GM19372 (cell line): ENCODE data around the gene TMEM229B.

ENCODE experiments used
- ATAC-seq: cut with Tn5 transposase; IDR thresholded peaks from one replicate; pipeline ENCODE4 v1.9.1; 2021; ENCODE audit warnings: mild to moderate bottlenecking, low read depth, moderate library complexity; ENCODE audit not compliant: unreplicated experiment

Gene TMEM229B

DNA sequence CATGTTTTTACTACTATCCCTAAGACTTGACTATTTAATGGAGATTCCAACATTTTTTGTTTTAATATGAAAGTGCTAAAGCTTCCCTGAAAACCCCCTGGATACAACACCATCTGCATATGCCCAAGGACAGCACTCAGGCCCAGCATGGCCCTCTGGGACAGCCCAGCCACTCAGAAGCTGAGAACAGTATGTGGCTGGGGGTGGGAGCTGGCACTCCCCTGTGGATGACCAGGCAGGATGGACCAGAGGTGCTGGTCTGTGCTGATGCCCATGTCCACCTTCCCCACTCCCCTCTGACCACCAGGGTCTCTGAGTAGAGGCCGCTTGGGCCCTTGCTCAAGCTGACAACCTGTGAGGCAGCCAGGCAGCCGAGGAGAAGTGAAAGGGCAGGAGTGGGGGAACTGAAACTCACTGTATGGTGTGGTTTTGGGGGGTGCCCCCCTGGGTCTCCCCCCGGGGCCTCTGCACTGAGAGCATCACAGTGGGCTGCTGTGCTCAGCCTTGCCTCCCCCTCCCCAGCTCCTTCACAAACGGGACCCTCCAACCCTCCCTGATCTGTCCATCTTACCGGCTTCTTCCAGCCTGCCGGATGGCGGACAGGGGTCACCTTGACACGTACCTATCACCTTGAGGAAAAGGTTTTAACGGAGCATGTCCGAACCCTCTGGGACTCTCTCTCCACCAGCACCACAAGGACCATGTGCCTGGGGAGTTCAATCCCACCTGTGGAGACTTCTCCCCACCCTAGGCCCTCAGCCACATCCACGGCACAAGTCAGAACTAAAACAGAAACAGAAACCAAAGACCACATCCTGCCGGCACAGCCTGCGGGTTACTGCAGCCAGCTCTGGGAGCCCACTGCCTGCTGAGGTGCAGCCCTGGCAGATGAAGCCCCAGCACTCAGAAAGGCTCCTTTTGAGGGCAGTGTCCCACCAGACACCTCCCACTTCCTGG lies at the start of gene TMEM229B:
TMEM229B (minus strand) TSS at position 785 of the 957 bp plus-strand sequence. CDS start 14,798 bp downstream, outside the sequence.
- peak; percentile 91 for ATAC-seq

DNA sequence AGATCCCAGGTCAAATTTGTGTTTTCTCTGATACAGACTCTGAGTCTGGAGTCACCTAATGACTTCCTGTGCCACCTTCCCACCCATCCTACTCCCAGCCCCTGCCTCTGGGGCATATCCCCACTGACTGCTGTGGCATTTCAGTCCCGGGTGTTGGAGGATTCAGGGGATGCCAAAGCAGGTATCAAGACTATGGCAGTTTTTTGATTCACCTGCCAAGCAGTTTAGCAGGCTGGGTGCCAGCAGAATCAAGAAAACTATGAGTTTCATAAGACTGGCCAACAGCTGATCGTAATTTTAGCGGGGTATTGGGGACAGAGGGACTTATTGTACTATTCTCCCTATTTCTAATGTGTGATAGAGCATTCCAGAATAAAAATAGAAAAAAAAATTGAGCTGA lies 49.2 kb upstream of the TMEM229B start:
- no peak for ATAC-seq

DNA sequence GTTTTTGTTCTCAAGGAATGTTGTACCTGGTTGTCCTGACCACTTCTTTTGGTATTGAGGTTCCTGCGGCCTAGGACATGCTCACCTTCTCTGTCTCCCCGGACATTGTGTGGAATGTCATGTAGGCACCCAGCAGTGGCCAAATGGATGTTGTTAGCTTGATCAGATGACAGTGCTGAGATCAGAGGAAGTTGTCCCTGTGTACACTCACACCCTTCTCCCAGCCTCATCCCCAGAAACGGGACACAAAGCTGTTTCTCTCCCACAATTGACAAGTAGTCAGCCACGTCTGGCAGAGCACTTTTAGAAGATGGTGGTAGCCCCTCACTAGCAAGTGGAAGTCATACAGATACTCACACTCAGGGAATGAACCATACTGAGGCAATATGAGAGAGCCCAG lies 47.6 kb upstream of the TMEM229B start:
- ATAC-seq: no peak

DNA sequence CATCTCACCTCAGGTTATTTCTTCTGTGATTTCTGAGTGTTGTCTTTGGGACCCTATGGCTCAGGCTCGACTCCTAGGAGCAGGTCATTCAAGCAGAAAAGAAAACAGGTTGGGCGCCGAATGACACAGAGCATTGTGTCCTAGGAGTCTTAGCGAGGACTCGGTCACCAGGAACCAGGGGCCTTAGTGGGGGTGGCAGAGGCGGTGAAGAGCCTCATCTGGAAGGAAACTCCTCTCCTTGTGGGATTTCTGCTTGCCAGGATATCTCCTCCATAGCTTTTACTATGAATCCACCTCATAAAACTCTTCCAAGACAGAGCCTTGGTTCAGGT lies 45.2 kb upstream of the TMEM229B start:
- ATAC-seq: no peak

DNA sequence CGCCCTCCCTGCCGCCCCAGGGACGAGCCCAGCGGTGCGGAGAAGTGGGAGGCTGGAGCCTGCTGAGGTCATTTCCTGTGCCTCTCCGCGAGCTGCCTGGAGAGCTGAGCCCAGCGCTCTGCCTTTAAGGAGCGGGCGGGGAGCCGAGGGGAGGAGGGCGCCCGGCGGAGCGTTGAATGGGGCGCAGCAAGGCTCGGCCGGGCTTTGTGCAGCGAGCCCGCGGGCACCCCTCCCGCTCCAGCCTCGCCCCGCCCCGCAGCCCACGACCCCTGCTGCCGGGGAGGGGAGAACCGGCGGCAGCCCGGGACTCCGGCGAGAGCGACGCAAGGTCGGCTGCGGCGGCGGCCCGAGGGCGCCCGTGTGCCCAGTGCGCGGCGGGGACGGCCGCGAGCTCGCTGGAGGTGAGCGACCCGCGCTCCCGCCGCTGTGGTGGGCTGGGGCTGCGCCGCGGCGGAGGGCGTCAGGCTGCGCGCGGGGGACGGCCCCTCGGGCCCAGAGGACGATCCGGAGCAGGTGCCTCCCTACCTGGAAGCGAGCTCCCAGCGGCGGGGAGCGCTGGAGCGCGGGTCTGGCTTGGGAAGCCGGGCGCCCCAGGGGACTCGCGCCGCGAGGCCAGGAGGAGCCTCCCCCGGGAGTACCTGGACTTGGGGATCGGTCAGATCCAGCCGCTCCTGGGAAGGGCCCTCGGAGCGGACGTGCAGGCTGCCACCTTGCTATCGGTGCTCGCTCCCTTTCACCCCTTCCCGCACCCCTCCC lies 44.7 kb upstream of the TMEM229B start, which contains the start of gene PLEKHH1:
PLEKHH1 (plus strand) TSS at position 293 of the 756 bp plus-strand sequence. CDS start 8,578 bp downstream, outside the sequence.
- no peak for ATAC-seq

DNA sequence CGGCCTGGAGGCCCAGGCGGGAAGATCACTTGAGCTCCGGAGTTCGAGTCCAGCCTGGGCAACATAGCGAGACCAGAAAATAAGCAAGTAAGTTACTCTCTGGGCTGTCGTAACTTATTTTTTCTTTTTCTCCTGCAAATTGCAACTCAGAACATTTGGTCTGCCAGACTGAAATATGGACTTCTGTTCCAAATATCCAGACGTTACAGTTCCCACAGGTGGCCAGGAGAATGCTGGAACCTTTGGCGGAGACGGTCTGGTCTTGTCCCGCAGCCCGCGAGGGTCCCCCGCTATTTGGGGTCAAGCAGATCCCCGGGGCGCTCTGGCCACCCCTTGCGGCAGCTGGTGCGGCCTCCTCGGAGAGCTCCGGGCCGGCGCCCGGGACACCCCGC lies 44.1 kb upstream of the TMEM229B start:
- ATAC-seq: no peak

DNA sequence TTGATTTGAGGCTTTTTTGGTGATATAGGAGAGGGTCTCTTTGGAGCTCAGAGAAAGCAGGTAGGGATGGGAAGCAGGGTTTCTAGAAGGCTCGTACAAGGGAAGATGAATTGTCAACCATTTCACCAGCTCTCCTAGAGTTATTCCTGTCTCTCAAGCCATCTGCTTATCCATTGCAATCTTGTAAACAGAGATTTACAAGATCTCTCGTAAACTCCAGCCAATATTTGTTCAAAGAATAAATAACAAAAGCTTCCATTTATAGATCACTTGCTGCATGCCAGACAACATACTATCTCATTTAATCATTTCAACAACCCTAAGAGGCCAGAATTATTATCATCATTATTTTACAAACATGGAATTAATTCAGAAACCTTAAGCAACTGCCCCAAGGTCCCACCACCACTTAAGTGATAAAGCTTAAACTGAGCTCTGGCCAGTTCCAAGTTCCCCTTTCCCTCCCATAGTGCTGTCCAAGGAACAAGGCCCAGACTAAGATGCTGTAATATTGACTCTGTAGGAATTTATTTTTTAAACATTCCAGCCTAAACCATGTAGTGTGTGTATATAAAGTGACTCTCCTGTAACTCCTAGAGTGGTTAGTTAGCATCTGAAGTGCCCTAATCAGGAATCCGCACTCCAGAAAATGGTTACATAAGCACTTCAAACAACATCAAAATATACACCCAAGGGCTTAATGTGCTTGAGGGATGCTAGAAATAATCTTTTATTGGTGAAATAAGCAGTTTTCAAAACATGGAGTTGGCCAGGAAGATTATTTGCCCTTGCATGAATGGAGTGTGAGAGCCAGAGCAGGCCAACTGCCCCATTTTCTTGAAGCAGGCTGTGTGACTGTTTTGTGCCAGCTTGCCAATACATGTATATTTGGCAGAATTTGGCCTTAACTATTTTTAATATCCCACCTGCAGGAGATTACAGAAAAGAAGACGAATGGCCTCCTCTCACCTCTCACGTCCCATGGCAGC lies 41.7 kb upstream of the TMEM229B start:
- ATAC-seq: no peak

DNA sequence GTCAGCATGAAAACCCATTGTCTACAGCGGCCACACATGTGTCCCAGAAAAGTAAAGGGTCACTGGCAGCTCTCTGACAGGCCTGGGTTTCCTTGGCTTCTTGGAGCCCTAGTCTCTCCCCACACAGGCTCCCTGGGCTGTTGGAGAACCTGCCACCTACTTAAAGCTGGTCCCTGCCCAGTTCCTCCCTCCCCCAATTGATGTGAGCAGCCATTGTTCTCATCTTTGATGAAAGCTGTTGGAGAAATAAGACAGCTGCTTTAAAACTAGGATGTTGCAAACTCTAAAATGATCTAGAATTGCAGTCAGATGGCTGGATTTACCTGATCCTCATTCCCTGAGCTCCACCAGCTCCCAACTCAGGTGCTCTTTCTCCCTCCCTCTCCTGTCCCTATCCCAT lies 39.8 kb upstream of the TMEM229B start:
- ATAC-seq: no peak

DNA sequence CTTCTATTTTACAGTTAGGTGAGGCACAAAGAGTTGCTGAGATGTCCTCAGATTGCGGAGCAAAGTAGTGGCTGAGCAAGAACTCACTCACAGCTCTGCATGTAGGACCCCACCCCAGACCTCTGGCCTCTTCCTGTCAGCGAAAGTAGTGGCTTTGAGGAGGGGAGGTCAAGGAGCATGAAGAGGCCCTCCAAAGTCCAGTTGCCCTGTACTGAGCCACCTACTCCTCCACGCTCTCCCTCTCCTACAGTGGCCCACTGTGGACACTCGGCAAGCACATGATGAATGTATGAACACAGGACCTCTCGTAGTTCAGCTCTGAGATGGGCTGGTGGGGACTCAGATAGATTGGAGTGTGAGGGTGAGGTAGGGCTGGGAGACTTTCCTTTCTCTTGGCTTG lies 39.2 kb upstream of the TMEM229B start:
- no peak for ATAC-seq

DNA sequence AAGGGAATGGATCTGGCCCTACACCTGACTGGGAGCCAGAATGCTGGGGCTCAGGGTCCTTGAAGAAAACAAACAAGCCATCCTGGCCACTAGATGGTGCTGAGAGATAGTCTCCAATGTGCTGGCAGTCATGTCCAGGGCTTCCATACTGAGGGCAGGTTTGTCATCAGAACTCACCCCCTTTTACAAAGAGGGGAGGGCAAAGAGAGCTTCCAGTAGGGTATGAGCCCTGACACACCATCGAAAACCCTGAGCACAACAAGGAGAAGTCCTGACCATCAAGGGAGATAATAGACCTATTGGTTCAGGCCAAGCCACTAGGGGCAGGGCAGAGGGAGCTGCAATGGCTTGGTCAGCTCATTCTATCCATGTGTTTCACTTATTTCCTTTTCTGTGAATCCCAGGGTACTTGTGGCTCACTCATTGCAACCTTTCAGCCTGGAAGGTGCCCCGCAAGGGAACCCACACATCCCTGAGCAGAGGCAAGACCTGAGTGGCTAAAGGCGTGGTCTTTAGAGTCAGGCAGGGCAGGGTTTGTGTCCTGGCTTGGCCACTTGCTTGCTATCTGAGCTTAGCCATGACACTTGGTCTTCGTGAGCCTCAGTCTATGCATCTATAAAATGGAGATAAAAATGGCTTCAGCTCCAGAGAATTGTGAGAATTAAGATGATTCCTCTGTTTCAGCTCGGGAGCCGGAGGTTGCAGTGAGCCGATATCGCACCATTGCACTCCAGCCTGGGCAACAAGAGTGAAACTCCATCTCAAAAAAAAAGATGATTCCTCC lies 38.3 kb upstream of the TMEM229B start:
- no peak for ATAC-seq

DNA sequence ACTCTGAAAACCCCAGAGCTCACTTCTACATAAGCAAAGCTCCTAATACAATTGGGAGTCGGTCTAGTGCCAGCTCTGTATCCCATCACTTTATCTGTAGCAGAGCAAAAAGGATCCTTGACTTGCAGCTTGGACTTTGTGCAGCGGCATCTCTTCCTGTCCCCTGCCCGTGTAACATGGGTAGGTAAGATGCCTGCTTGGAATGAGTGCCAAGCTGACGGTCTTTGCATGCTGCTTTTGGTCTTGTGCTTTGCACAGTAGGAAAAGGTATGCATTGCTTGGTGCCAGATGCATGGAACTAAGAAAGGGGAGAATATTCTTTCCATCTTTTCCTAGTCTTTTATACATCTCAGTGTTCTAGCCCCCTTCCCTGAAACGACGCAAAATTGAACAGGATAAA lies 37.7 kb upstream of the TMEM229B start:
- ATAC-seq: no peak

DNA sequence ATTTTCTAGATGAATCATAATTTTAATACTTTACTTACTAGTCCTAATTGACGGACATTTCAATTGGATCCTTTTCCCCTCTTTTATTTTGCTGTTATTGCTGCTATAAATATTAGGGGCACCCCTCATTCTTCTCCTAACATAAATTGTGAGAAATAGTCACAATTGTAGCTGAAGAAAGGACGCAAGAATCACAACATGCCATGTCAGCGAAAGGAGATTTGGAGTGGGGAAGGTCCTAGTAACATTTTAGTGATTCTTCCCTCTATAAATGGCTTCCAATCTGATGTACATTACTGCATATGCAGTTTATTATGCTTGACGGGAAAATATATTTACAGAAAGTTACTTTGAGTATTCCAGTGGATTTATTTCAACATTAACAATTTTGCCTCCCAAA lies 36.9 kb upstream of the TMEM229B start:
- no peak for ATAC-seq

DNA sequence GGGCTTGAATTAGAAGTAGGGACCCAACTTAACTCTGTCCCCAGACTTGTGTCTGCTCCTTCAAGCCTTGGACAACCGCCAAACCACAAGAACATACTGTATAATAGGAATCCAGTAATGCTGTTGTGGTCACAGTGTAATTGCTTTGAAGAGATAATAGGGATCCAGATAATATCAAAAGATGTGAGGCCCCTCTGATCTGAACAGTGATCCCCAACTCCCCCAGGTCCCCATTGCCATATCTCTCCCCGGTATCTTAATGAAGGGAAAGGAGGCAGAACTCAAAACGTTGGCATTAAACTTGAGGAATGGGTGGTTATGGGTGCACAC lies 36.1 kb upstream of the TMEM229B start:
- ATAC-seq: no peak

DNA sequence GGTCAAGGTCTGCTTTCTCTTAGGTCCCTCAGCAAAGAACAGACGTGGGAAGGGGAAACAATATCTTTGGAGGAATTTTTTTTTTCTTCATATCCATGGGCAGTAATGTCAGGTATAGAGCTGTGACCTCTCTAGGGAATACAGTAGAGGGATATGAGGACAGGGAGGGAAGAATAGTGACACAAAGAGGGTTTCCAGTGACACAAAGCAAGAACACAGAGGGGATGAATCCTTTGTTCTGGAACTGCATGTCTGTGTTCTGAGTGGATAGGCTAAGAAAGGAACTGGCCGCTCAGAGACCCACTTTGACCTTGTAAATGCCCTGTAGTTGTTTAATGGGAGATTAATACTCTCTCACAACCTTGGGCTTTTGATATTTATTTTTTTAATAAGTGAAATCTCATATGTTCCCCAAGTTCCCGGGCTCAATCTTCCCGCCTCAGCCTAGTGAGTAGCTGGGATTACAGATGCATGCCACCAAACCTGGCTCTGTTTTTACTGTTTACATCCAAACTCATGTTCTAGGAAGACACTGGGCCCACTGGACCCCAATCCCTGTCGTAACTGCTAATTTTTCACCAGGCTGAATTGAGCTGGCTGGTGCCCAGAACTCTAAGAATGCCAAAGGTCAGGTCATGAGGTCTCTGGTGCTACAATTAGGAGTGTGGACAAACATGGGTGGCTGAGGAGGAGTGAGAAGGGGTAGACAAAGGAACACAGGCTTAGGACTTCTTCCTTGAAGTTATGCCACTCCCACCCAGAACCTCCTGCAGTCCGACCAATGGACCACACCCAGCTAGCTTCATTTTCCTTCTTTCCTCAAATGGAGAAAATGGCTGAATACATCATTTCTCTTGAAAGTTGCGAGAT lies 35.5 kb upstream of the TMEM229B start:
- no peak for ATAC-seq

DNA sequence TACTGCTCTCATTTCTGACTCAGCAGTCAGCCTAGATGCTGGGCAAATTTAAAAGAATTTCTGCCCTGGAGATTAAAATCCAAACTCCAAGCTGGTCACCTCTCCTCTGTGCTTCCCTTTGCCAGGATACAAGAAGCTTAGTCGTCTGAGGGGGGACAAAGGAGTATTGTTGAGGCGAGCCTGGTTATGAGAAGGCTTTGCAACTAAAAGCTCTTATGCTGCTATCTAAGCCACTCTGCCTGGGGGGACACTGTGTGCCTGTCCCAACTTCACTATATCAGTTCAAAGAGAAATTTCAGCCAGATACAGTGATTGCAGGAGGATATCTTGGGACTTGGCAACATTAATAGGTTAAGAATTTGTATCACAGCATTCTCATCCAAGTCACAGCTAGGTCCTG lies 33.7 kb upstream of the TMEM229B start:
- no peak for ATAC-seq

DNA sequence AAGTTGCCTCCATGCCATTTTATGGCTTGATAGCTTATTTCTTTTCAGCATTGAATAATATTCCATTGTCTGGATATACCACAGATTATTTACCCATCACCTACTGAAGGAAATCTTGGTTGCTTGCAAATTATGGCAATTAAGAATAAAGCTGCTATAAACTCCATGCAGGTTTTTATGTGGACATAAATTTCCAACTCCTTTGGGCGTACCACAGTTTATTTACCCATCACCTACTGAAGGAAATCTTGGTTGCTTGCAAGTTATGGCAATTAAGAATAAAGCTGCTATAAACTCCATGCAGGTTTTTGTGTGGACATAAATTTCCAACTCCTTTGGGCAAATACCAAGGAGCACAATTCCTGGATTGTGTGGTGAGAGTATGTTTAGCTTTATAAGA lies 32.0 kb upstream of the TMEM229B start:
- ATAC-seq: no peak

DNA sequence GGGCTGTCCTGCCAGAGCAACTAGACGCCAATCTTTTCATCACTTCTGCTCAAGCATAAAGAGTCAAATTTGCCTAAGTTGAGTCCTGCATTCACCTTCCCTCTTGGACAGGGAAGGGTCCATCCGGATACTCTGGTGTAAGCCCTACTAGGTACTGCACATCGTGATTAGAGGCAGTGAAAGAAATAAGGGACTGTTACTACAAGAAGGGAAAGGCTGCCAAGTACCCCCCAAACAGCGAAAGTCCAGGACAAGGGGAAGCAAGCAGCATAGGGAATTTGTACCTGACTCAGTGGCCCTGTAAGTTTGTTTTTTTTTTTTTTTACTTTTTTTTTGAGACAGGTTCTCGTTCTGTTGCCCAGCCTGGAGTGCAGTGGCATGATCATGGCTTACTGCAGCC lies 30.9 kb upstream of the TMEM229B start:
- ATAC-seq: no peak

DNA sequence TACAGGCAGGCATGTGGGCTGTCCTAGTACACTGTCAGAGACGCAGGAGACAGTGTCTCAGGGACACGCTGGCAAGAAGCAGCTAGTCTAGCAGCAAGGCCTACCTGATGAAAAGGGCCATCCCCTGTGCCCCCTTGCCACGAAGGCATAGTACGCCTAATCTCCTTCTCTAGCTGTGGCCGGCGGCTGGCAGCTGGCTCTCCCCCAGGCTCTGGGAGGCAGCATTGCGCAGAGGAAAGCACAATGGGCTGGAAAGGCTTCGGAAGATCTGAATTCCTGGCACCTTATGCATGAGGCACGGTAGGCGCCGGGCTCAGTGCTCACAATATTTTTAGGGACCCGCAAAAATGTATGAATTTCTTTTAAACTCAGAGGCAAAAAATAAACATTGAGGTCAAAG lies 28.6 kb upstream of the TMEM229B start:
- no peak for ATAC-seq

DNA sequence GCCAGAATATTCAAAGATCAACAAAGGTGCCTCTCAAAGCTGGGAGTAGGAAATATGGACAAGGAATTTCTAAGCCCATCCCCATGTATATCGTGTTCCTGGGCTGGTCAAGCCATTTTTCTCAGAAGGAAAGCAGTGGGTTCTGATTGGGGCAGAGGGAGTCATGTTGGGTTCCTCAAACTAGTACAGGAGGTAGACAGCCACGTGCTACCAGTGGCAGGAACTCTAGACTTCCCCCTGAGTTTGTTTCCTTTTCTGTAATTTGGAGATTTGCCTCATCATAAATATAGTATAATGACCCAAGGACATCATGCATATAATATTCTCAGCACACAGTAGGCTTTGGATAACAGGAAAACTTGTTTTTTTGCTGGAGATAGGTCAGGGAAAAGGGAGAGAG lies 28.2 kb upstream of the TMEM229B start:
- no peak for ATAC-seq
